IMR-90 (cell line): ENCODE data around the gene EML4. TPM values are rescaled to one million over a fixed set of nuclear protein-coding genes. Genes with fewer than 3 reads are reported as not detected.

ENCODE experiments used
- CTCF ChIP-seq: conservative IDR thresholded peaks from 2 replicates; pipeline ENCODE4 v1.5.1; 2012; ENCODE audit warnings: mild to moderate bottlenecking, low read depth, low read length, improper control_type of control experiment
- NFE2L2 ChIP-seq: fragments of 150-350 bp; IDR thresholded peaks from 2 replicates; pipeline ENCODE4 v1.6.1; 2016; ENCODE audit warnings: low read depth, mild to moderate bottlenecking, low read length
- polyA plus RNA-seq, 3 experiments: library from polyadenylated mRNA; depleted of rRNA; stranded (reverse); fragments of >200 nt; gene quantifications; 2 replicates each; pipeline ENCODE4 v1.2.3, GENCODE V29; 2012; ENCODE audit warnings: low replicate concordance in 1 of 3
- total RNA-seq: library from RNA; depleted of rRNA; stranded (reverse); fragments of >200 nt; gene quantifications from 2 replicates; pipeline ENCODE4 v1.2.3, GENCODE V29; 2012

The EML4 gene
- total and polyA plus RNA-seq, 2 of the 4 experiments (the other 2 are of a cell fraction) = 29.7 to 73.7 TPM

GRCh38 chr2:42360890-42361727 is 192.0 kb downstream of the EML4 start, which contains the start of gene COX7A2L (continued):
- TF ChIP-seq CTCF (peak; percentile 46), NFE2L2 (no peak)
